ENCODE results near the gene C9orf85.

C9orf85 gene

DNA sequence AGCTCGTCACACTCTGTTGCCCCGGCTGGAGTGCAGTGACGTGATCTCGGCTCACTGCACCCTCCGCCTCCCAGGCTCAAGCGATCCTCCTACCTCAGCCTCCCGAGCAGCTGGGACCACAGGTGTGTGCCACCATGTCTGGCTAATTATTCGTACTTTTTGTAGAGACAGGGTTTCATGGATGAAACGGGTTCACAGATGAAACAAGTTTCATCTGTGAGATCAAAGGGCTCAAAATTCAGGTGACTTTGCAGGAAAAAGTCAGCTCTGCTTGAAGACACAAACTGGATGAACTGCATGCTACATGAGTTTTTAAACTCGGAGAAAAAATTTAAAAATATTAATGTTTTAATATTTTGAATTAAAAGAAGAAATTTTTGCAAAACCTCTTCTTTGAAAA, 24.9 kb upstream of the C9orf85 start:
- no peak overlapping the region for H3K4me3 ChIP-seq (ENCODE audit: low read depth, low read length)
- no peak for DNase-seq
- in situ Hi-C loops (cut with HindIII; ENCODE audit: low pct_ligation_motif_present, low sequenced_read_pairs) = no loop called here
- no peaks in the 10 kb centered on the region for H3K36me3 ChIP-seq (replicated peaks)
- TF ChIP-seq, protein P1, sequence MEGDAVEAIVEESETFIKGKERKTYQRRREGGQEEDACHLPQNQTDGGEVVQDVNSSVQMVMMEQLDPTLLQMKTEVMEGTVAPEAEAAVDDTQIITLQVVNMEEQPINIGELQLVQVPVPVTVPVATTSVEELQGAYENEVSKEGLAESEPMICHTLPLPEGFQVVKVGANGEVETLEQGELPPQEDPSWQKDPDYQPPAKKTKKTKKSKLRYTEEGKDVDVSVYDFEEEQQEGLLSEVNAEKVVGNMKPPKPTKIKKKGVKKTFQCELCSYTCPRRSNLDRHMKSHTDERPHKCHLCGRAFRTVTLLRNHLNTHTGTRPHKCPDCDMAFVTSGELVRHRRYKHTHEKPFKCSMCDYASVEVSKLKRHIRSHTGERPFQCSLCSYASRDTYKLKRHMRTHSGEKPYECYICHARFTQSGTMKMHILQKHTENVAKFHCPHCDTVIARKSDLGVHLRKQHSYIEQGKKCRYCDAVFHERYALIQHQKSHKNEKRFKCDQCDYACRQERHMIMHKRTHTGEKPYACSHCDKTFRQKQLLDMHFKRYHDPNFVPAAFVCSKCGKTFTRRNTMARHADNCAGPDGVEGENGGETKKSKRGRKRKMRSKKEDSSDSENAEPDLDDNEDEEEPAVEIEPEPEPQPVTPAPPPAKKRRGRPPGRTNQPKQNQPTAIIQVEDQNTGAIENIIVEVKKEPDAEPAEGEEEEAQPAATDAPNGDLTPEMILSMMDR (IDR thresholded peaks at IDR 0.05; ENCODE audit: low read depth, low read length, missing control alignments) = no peak
- H3K27me3 ChIP-seq (replicated peaks) = no peaks in the 10 kb centered on the region
- no peak overlapping the region for H3K27ac ChIP-seq

DNA sequence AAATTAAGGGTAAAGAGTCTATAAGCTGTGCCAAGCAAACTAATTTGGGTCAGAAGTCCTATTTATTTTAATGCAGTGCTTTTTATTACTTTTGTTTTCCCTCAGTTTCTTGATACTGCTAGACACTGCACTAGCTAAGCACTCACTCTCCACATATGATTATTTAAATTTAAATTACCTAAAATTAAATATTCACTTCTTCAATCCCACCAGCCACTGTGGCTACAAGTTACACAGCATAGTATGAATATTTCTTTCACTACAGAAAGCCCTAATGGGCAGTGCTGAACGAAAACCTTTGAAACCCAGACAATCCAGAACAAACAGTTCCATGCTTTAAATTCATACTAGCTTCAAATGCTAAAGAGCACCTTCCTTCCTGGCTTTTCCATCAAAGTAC, 24.1 kb upstream of the C9orf85 start:
- Histone ChIP-seq H3K4me3 (ENCODE audit: low read depth, low read length) (no peak overlapping the region), H3K27ac (no peak overlapping the region), H3K36me3 (replicated peaks) (no peaks in the 10 kb centered on the region), H3K27me3 (replicated peaks) (no peaks in the 10 kb centered on the region)
- in situ Hi-C loops (cut with HindIII; ENCODE audit: low pct_ligation_motif_present, low sequenced_read_pairs) = no loop called here
- TF ChIP-seq, protein P1 (IDR thresholded peaks at IDR 0.05; ENCODE audit: low read depth, low read length, missing control alignments) = no peak
- no peak for DNase-seq

DNA sequence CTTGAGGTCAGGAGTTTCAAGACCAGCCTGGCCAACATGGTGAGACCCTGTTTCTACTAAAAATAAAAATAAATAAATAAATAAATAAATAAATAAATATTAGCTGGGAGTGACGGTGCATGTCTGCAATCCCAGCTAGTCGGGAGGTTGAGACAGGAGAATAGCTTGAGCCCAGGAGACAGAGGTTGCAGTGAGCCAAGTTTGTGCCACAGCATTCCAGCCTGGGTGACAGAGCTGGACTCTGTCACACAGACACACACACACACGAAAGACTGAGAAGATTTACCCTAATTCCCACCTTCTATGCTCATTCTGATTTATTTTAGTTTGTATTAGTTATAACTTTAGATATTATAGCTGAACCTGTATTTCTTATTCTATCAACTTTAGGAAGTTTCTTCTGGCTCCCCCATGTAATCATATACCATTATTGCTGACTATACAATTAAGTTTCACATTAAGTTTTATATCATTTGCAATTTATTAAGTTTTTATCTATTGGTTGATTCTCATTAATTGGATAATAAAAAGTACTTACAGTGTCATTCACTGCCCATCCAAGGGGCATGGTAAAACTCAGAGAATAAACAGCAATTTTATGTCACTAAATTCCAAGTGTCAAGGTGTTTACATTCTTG, 21.3 kb upstream of the C9orf85 start:
- Histone ChIP-seq H3K27me3 (replicated peaks) (no peaks in the 10 kb centered on the region), H3K27ac (no peak overlapping the region), H3K36me3 (replicated peaks) (no peaks in the 10 kb centered on the region), H3K4me3 (ENCODE audit: low read depth, low read length) (no peak overlapping the region)
- DNase-seq = no peak
- TF ChIP-seq, protein P1 (IDR thresholded peaks at IDR 0.05; ENCODE audit: low read depth, low read length, missing control alignments) = no peak
- in situ Hi-C loops (cut with HindIII; ENCODE audit: low pct_ligation_motif_present, low sequenced_read_pairs) = no loop called here

DNA sequence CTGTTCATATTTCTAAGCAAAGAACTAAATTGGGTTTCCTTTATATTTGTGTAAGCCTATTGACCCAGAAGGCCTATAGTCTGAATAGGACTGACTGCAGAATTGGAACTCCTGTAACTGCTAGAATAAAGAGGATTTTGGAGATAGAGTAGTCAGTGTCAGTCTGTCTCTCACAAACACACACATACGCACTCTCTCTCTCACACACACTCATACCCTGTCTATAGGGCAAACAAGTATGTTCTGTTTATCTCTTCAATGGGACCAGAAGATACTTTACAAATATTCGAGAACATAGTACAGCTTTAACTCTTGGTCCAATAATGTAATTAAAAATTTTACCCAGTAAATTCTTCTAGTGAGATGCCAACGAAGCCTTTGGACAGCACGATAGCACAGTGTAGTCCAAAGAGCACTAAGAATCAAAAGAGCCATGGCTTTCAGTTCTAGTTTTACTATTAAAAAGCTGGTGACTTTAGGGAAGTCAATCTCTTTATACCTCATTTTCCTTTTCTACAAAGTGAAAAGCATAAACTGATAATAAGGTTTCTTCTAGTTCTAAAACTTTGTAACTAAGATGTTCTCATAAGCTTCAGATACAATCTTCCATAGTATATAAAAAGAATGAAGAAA, 19.8 kb upstream of the C9orf85 start:
- TF ChIP-seq, protein P1 (IDR thresholded peaks at IDR 0.05; ENCODE audit: low read depth, low read length, missing control alignments) = no peak
- no peak overlapping the region for H3K4me3 ChIP-seq (ENCODE audit: low read depth, low read length)
- in situ Hi-C loops (cut with HindIII; ENCODE audit: low pct_ligation_motif_present, low sequenced_read_pairs) = no loop called here
- H3K36me3 ChIP-seq (replicated peaks) = no peaks in the 10 kb centered on the region
- no peak overlapping the region for H3K27ac ChIP-seq
- no peaks in the 10 kb centered on the region for H3K27me3 ChIP-seq (replicated peaks)
- DNase-seq = no peak

DNA sequence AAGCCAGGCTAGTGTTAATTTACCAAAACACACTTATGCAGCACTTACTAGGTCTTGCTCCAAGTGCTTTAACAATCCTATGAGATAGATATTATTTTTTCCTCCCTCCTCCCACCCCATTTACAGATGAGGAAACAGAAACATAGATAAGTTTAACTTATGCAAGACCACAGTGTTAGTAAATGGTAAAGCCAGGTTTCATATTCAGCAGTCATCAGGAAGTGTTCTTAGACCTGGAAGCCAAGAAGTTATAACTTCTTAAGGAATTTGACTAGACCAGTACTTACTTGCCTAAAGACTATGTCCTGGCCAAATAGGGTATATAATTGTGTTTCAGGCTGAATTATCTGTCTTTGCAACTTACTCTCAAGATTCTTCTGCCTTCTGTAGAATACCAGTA, 16.3 kb upstream of the C9orf85 start:
- H3K36me3 ChIP-seq (replicated peaks) = no peaks in the 10 kb centered on the region
- in situ Hi-C loops (cut with HindIII; ENCODE audit: low pct_ligation_motif_present, low sequenced_read_pairs) = no loop called here
- H3K4me3 ChIP-seq (ENCODE audit: low read depth, low read length) = no peak overlapping the region
- DNase-seq = no peak
- TF ChIP-seq, protein P1 (IDR thresholded peaks at IDR 0.05; ENCODE audit: low read depth, low read length, missing control alignments) = no peak
- no peaks in the 10 kb centered on the region for H3K27me3 ChIP-seq (replicated peaks)
- no peak overlapping the region for H3K27ac ChIP-seq

DNA sequence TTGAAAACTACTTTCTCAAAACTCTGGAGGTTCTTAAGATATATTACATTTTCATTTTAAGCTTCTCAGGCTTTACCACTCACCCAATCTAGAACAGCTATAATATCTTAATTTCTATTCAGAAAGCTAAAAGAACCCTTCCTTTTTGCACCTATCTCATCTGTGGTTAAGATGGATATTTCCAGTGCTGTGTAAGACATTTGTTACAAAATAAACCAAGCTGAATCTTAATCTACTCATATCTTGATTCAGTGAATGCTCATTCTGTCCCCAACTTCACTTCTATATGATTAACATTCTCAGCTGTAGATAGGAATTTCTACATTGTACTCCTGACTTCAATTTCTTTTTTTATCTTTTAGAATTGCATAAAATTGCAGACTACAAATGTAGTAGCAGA, 15.5 kb upstream of the C9orf85 start:
- Histone ChIP-seq H3K4me3 (ENCODE audit: low read depth, low read length) (no peak overlapping the region), H3K27ac (no peak overlapping the region), H3K27me3 (replicated peaks) (no peaks in the 10 kb centered on the region), H3K36me3 (replicated peaks) (no peaks in the 10 kb centered on the region)
- no peak for DNase-seq
- TF ChIP-seq, protein P1 (IDR thresholded peaks at IDR 0.05; ENCODE audit: low read depth, low read length, missing control alignments) = no peak
- in situ Hi-C loops (cut with HindIII; ENCODE audit: low pct_ligation_motif_present, low sequenced_read_pairs) = no loop called here

Data from brain microvascular endothelial cell (primary cell).